Neuron (in vitro differentiated cells): ENCODE results near the gene DHRS3.
"Not testable (repeated sequence)": the region's sequence is repeated elsewhere in the genome, so short reads cannot be mapped to it uniquely, and the experiment has no call there.

Experiments
- H2AFZ ChIP-seq: one replicate; pipeline ENCODE4 v1.6.1; 2013; ENCODE audit warnings: low read depth, mild to moderate bottlenecking, inconsistent platforms, low read length, moderate library complexity
- H3K27me3 ChIP-seq: one replicate; pipeline ENCODE4 v1.6.1; 2013; ENCODE audit warnings: low read length; ENCODE audit not compliant: insufficient read depth
- H3K36me3 ChIP-seq: one replicate; pipeline ENCODE4 v1.6.1; 2013; ENCODE audit warnings: low read length; ENCODE audit not compliant: insufficient read depth
- H3K4me1 ChIP-seq: one replicate; pipeline ENCODE4 v1.6.1; 2013; ENCODE audit warnings: low read length; ENCODE audit not compliant: insufficient read depth
- H3K4me3 ChIP-seq: 2 replicates; pipeline ENCODE4 v1.5.1; 2013; ENCODE audit warnings: mild to moderate bottlenecking, low read length, moderate library complexity
- H3K9me3 ChIP-seq: one replicate; pipeline ENCODE4 v1.6.1; 2013; ENCODE audit warnings: low read length

The DHRS3 gene

DNA sequence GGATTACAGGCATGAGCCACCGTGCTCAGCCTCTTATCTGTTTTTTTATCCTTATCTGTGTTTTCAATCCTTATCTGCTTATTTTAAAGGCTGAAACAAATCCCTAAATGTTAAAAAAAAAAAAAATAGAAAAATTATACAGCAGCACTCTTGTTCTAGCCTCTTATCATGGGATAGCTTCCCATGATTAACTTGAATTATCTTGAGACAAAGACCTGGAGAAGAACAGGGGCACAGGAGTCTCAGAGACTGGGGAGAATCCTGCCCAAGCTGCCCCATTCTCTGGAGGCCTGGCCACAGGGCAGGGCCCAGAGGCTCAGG is 86.9 kb downstream of the DHRS3 start:
- H3K27me3 ChIP-seq = no peaks in the 10 kb centered on the region
- no peak overlapping the region for H2AFZ ChIP-seq
- no peak overlapping the region for H3K4me3 ChIP-seq
- H3K36me3 ChIP-seq = no peaks in the 10 kb centered on the region
- no peaks in the 10 kb centered on the region for H3K4me1 ChIP-seq
- H3K9me3 ChIP-seq = no peaks in the 10 kb centered on the region

DNA sequence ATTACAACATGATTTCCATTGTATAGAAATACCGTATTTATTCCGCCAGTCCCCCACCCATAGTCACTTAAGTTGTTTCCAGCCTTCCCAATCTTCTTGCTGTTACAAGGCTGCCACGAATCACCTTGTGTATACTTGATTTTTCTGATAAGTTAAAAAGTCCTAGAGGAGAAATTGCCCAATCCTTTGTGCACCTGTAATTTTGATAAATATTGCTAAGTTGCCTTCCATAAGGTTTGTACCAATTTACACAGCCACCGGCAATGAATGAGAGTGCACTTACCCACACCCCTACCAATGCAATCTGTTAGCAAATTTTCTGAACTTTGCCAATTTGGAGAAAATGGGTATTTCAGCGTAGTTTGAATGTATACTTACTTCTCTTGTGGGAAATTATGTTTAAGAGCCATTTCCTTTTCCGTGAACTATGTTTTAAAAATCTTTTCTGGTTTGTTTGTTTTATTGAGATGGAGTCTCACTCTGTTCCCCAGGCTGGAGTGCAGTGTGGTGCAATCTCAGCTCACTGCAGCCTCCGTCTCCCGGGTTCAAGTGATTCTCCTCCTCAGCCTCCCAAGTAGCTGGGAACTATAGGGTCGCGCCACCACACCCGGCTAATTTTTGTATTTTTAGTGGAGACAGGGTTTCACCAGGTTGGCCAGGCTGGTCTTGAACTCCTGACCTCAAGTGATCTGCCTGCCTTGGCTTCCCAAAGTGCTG is 87.4 kb downstream of the DHRS3 start:
- H3K4me1 ChIP-seq = no peaks in the 10 kb centered on the region
- H3K36me3 ChIP-seq = no peaks in the 10 kb centered on the region
- H3K27me3 ChIP-seq = no peaks in the 10 kb centered on the region
- no peaks in the 10 kb centered on the region for H3K9me3 ChIP-seq
- no peak overlapping the region for H2AFZ ChIP-seq
- H3K4me3 ChIP-seq = no peak overlapping the region

DNA sequence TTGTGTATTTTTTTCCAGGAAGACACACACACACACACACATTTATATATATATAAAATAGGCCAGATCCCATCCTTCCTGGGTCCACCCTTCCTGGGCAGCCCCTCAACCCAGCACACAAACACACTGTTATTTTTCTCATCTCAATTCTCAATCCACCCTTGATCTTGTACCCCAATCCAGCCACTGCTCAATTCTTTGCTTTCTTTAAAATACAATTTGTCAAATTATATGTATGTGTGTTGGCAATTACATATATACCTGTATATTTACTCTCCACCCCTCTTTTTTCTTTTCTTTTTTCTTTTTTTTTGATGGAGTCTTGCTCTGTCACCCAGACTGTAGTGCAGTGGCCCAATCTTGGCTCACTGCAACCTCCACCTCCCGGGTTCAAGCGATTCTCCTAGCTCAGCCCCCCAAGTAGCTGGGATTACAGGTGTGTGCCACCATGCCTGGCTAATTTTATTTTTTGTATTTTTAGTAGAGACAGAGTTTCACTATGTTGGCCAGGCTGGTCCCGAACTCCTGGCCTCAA is 88.3 kb downstream of the DHRS3 start:
- Histone ChIP-seq H3K27me3 (no peaks in the 10 kb centered on the region), H2AFZ (no peak overlapping the region), H3K4me3 (no peak overlapping the region), H3K36me3 (no peaks in the 10 kb centered on the region), H3K4me1 (no peaks in the 10 kb centered on the region), H3K9me3 (no peaks in the 10 kb centered on the region)

DNA sequence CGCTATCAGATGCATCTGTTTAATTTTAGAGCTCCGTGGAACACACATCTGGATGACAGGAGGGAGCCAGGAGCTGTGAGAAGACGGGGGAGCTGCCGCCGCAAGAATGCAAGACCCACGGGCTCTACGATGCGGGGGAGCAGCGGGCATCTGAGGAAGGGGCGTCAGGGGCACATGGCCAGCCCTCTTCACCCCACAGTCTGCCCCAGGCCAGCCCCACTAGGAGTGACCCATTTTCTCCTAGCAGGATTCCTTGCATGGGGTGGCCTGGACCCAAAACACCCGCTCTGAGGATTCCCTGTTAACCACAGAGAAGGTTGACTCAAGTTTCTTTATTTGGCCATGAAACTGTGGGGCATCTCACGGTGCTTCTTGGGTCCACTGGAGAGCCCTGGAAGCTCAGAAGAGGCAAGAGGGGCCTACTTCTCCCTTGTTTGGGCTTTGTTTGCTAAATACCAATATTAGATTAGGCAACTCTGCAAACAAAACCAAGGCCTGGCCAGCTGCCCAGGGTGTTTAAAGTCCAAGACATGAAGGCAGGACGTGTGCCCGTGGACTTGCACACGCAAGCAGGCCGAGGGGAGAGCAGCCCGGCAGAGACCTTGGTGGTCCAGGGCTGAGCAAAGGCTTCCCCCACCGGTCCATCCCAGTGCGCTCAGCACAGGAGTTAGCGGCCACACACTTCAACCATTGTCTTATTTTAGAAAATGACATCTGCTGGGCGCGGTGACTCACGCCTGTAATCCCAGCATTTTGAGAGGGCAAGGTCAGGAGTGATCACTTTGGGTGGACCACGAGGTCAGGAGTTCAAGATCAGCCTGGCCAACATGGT is 89.8 kb downstream of the DHRS3 start:
- H3K4me3 ChIP-seq = no peak overlapping the region
- H3K36me3 ChIP-seq = no peaks in the 10 kb centered on the region
- H3K4me1 ChIP-seq = no peaks in the 10 kb centered on the region
- H2AFZ ChIP-seq = no peak overlapping the region
- H3K27me3 ChIP-seq = no peaks in the 10 kb centered on the region
- H3K9me3 ChIP-seq = no peaks in the 10 kb centered on the region

DNA sequence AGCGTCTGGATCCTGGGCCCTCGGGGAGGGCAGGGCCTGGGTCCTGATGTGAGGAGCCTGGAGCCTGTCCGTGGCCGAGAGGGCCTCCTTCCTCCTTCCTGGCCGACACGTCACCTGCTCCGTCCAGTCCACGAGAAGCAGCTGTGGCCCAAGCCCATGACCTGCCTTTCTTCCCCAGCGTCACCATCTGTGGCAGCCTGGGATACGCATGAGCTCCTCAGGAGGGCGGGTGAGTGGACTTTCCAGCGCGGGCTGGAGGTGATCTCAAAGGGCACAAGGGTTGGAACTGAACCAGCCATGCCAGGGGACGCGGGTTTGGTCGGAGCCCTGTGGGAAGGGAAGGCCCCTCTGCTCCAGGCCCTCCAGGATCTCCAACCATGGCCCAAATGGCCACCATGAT is 90.4 kb downstream of the DHRS3 start:
- Histone ChIP-seq H3K36me3 (no peaks in the 10 kb centered on the region), H3K4me1 (no peaks in the 10 kb centered on the region), H3K27me3 (no peaks in the 10 kb centered on the region), H3K9me3 (no peaks in the 10 kb centered on the region), H2AFZ (no peak overlapping the region), H3K4me3 (no peak overlapping the region)

DNA sequence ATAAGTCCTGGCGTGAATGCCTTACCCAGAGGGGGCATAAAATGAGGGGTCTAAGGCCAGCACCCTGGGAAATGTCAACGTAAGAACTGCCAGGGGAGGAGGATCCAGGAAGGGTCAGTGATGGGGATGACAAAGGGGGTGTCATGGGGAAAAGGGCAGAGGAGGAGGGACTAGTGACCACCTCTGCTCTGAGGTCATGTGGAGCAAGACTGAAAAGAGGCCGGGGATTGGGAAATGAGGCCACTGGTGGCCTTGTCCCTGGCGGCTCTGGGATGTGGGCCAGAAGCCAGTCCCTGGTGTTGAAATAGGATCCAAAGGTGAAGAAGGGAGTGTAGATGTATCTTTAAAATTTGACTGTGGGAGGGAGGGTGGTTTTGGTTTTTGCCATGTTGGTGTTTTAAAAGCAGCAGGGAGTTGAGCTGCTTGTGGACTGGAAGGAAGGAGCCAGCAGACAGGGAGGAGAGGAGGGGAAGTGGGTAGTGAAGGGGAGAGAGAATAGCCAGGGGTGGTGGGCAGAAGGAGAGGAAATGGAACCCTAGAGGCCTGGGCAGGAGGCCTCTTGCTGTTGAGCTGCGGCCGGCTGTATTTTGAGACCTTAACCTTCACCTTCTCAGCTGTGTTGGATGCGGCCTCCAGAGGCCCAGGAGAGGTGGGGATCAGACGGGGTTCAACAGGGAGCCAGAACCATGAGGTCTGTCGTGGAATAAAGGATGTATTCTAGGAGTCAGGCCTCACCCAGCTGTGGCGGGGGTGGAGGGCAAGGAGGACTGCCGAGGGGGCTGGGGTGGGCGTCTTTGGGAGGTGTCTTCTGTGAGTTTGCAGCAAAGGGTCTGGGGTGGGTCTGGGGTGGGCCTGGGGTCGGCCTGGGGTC is 92.5 kb downstream of the DHRS3 start:
- Histone ChIP-seq H3K4me1 (no peaks in the 10 kb centered on the region), H3K36me3 (no peaks in the 10 kb centered on the region), H3K4me3 (no peak overlapping the region)

DNA sequence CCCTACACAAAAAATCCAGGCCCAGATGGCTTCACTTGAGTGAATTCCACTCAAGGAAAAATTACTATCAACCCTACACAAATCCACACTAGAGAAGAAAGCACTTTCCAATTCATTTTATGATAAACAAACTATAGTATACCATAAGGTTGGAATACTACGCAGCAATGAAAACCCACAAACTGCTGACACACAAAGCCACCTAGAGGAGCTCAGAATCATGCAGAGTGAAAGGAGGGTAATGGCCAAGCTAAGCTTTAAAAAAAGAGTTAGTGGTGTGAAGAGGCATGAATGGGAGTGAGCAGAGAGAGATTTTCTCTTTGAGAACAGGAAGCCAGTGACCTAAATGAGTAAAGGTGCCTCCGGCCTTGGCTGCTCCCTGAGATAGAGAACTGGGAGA is 93.7 kb downstream of the DHRS3 start:
- no peaks in the 10 kb centered on the region for H3K36me3 ChIP-seq
- no peak overlapping the region for H3K4me3 ChIP-seq
- H2AFZ ChIP-seq = no peak overlapping the region
- no peaks in the 10 kb centered on the region for H3K9me3 ChIP-seq
- no peaks in the 10 kb centered on the region for H3K4me1 ChIP-seq
- H3K27me3 ChIP-seq = no peaks in the 10 kb centered on the region

More for the DNA sequence above, 92.5 kb downstream of the DHRS3 start:
- Histone ChIP-seq H3K9me3 (no peaks in the 10 kb centered on the region), H3K27me3 (no peaks in the 10 kb centered on the region), H2AFZ (no peak overlapping the region)

DNA sequence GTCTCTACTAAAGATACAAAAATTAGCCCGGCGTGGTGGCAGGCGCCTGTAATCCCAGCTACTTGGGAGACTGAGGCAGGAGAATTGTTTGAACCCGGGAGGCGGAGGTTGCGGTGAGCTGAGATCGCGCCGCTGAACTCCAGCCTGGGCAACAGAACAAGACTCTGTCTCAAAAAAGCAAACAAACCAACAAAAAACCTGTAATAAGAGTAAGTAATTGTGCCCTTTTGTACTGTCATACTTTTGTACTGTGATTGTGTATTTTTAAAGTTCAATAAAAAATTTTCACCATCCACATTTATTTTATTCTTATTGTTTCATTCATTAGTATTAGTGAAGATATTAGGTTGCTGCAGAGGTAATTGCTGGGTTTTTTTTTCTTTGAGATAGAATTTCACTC is 95.2 kb downstream of the DHRS3 start:
- H3K9me3 ChIP-seq, H3K36me3 ChIP-seq, H3K27me3 ChIP-seq, H3K4me1 ChIP-seq, H3K4me3 ChIP-seq, H2AFZ ChIP-seq: not testable (repeated sequence)

DNA sequence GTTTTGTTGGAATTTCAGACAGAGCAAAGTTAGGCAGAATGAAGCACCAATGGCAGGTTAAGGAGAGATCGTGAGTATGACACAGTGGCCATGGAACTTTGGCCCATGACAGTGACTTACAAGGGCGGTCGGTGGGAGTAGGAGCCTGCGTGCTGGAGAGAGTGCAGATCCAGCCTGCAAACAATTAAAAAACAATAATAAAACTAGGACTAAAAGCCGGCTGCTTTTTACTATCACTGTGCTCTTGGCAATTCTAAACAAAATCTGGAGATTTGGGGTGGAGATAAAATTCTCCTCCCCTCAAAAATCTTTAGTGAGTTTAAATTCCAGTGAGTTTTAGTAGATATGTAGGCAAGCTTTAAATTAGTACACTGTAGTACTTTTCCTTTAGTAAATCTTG is 96.9 kb downstream of the DHRS3 start:
- H3K36me3 ChIP-seq = no peaks in the 10 kb centered on the region
- H2AFZ ChIP-seq = no peak overlapping the region
- H3K9me3 ChIP-seq = no peaks in the 10 kb centered on the region
- no peaks in the 10 kb centered on the region for H3K27me3 ChIP-seq
- no peaks in the 10 kb centered on the region for H3K4me1 ChIP-seq
- H3K4me3 ChIP-seq = no peak overlapping the region

DNA sequence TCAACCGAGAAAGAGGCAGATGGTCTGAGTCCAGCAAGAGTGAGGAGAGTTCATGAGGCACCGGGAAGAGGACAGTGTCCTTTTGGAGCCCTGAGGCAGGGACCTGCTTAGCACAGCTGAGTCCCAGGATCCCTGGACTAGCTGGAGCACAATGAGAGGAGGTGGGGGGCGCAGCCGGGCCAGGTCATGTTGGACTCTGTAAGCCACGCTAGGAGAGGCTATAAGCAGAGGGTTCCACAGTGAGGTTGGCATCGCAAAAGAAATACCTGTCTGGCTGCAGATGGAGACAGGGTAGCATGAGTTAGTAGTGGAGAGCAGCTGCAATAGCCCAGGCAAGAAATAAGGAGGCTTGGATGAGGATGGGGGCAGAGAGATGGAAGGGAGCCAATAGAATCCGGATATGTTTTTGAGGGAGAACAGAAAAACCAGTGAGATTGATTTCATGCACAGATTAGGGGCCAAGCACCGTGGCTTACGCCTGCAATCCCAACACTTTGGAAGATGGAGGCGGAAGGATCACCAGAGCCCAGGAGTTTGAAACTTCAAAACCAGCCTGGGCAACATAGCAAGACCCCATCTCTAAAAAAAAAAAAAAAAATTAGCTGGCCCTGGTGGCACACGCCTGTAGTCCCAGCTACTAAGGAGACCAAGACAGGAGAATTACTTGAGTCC is 98.2 kb downstream of the DHRS3 start:
- H3K9me3 ChIP-seq = no peaks in the 10 kb centered on the region
- H3K4me1 ChIP-seq = no peaks in the 10 kb centered on the region
- no peaks in the 10 kb centered on the region for H3K27me3 ChIP-seq
- H3K36me3 ChIP-seq = no peaks in the 10 kb centered on the region
- no peak overlapping the region for H2AFZ ChIP-seq
- H3K4me3 ChIP-seq = no peak overlapping the region

DNA sequence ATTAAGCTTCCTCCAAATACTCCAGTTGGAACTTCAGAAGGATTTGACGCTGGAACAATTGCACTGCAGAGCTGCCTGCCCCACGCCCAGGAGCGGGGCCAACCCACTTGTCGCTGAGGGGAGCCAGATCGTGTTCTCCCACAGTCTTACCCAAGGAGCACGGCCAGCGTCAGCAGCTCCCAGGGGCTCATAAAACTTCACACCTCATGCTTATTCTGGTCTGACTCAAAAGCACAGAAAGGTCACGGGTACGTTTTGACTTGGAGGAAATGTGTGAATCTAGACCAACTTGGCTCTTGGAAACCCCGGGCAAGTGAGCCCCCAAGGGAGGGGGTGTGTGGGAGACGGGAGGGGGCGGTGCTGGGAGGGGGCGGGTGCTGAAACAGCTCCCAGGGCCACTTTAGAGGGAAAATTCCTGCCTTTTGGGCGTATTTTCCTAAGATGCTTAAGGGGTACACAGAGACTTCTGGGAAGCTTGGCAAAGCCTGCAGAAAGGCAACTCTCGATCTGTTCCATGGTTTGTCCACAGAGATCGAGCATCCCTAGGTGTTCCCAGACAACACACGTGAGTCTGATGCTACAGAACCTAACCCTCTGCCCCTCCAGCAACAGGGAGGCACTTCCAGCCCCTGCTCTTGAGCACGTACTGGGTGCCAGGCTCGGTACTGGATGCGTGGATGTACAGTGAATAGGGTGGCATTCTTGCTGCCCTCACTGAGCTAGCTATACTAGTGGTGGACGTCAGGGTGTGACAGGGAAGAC is 98.9 kb downstream of the DHRS3 start:
- no peak overlapping the region for H3K4me3 ChIP-seq
- no peaks in the 10 kb centered on the region for H3K9me3 ChIP-seq
- H3K27me3 ChIP-seq = no peaks in the 10 kb centered on the region

More for the DNA sequence above, 98.9 kb downstream of the DHRS3 start:
- no peak overlapping the region for H2AFZ ChIP-seq
- no peaks in the 10 kb centered on the region for H3K36me3 ChIP-seq
- H3K4me1 ChIP-seq = no peaks in the 10 kb centered on the region
